Astrocyte of the spinal cord (primary cell): ENCODE measurements around the gene ZRANB3.

Experiments
- DNase-seq: peaks from one replicate; pipeline ENCODE4 v3.0.0; 2011; ENCODE audit warnings: low read depth, low spot score
- H3K4me3 ChIP-seq: 2 replicates; pipeline ENCODE4 v1.5.1; 2011; ENCODE audit warnings: low read depth, mild to moderate bottlenecking, low read length, moderate library complexity
- CTCF ChIP-seq: IDR thresholded peaks from 2 replicates; pipeline ENCODE4 v1.5.1; 2012; ENCODE audit warnings: low read depth, mild to moderate bottlenecking, low read length, inconsistent platforms
- in situ Hi-C: cut with HindIII; loops from 2 replicates; pipeline ENCODE4 v1.10.0; 2017; ENCODE audit warnings: low sequenced_read_pairs

ZRANB3 gene

DNA sequence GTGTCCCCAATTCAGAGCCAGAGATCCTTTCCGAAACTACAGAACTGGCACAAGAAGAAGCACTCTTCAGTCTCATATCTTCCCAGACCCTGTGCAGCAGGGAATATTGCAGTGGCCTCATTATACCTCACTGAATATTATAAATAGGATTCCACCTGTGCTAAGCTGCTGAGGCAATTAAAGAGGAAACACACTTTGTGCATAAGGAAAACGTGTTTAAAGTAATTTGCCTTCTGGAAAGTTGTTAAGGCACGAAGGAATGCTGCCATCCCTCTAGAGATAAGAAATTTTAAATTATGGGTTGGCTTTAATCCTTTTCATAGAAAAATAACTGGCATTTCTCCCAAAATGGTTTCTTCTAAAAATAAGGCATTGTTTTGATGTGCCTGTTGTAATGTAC, 245.6 kb downstream of the ZRANB3 start:
- in situ Hi-C loops, result no loop called here

GRCh38 chr2:135281379-135281778, 249.6 kb downstream of the ZRANB3 start:
- no peak overlapping the region for H3K4me3 ChIP-seq
- in situ Hi-C loops, result no loop called here
- no peak for TF ChIP-seq CTCF
- no peak for DNase-seq

More for the DNA sequence above, 245.6 kb downstream of the ZRANB3 start:
- TF ChIP-seq CTCF, result no peak
- H3K4me3 ChIP-seq, result no peak overlapping the region
- no peak for DNase-seq

DNA sequence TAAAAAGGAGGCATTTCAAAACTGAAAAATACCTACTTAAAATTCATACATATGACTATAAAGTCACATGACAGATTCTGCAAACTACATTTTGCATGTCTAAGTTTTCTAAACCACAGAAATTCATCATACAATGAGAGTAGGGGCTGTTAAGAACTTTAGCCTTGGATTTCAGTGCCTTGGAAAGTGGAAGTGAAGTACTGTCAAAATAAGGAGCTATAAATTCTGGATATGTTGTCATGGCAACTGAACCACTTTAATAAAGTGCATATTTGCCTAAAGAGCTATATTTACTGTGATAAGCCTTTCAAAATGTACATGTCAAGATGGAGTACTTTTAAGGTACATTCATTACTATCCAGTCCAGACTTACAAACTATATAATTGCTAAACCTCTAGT, 251.8 kb downstream of the ZRANB3 start:
- TF ChIP-seq CTCF, result no peak
- in situ Hi-C loops, result no loop called here
- H3K4me3 ChIP-seq, result no peak overlapping the region
- no peak for DNase-seq

DNA sequence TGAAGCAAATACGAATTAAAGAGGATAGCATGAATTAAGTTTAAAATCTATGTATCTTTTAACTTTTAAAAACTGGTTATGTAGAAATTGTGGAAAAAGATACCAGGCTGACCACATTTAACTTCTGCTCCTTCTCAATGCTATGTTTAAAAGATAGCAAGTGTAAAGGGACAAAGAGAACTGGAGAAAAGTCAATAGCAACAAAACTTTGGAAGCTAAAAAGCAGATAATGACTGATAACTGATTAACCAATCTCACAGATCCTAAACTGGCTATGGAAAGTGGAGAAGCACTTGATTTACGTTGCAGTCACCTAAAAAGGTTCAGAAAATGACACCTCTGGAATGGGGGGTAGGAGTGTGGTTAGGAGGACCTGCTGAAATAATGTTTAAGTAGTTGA, 254.5 kb downstream of the ZRANB3 start:
- no peak for TF ChIP-seq CTCF
- in situ Hi-C loops, result no loop called here
- H3K4me3 ChIP-seq, result no peak overlapping the region
- DNase-seq, result no peak

GRCh38 chr2:135271006-135271405, 260.0 kb downstream of the ZRANB3 start:
- no peak for DNase-seq
- no peak overlapping the region for H3K4me3 ChIP-seq
- in situ Hi-C loops, result no loop called here
- TF ChIP-seq CTCF, result no peak

- no peak for DNase-seq
- TF ChIP-seq CTCF, result no peak
- H3K4me3 ChIP-seq, result no peak overlapping the region
- in situ Hi-C loops, result no loop called here
These were observed 265.0 kb downstream of the ZRANB3 start for GRCh38 chr2:135265960-135266490.

DNA sequence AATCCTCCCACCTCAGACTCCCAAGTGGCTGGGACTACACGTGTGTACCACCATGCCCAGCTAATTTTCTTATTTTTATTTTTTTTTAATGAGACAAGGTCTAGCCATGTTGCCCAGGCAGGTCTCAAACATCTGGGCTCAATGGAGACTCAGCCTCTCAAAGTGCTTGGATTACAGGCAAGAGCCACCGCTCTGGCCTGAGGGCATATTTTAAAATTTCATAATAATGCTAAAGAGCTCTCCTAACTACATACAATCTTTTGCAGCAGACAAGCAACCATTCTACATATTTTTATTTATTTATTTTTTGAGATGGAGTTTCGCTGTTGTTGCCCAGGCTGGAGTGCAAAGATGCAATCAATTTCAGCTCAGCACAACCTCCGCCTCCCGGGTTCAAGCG, 271.9 kb downstream of the ZRANB3 start:
- H3K4me3 ChIP-seq, result no peak overlapping the region
- in situ Hi-C loops, result no loop called here
- no peak for TF ChIP-seq CTCF
- no peak for DNase-seq
